OCI-M1 (cell line): ENCODE data around the gene NUDT22.
A peak's percentile ranks its signal among the peaks of the same experiment; 100 is the strongest.

Experiments used
- DNase-seq: peaks from one replicate; lab custom pipeline; 2025; lab: John Stamatoyannopoulos, UW

NUDT22 gene

GRCh38 chr11:64254326-64254725 lies 28.3 kb downstream of the NUDT22 start:
- DNase-seq, result no peak

DNA sequence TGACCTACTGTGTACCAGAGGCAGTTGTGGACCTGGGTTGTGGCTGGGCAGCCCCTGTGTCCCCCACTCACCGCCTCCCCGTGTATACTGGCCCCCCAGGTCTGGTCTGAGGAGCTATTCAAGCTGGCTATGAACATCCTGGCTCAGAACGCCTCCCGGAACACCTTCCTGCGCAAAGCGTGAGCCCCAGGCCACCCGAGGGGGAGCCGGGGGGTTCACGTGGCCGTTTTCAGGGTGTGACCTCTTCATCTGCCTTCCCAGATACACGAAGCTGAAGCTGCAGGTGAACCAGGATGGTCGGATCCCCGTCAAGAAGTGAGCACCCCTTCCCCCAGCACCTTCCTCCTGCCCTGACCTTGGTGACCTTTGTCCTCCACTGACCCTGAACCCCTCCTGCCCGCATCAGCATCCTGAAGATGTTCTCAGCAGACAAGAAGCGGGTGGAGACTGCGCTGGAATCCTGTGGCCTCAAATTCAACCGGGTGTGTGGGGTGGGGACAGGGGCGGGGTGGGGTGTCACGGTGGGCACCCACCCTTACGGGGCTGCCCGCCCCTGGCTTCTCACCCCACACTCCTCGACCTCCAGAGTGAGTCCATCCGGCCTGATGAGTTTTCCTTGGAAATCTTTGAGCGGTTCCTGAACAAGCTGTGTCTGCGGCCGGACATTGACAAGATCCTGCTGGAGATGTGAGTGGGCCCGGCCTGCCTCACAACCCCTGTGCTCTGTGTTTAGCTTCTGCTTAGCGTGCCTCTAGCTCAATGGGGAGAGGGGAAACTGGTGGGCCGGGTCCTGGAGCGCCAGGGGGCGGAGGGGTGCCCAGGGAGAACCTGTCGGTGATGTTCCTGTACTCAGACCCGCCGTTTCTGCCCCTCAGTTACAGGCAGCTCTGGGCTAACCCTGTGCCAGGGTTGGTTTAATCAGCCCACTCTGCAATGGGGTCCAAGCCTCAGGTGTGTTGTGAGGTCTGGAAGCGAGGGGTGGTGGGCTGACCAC lies 29.4 kb downstream of the NUDT22 start:
- DNase-seq, result no peak

DNA sequence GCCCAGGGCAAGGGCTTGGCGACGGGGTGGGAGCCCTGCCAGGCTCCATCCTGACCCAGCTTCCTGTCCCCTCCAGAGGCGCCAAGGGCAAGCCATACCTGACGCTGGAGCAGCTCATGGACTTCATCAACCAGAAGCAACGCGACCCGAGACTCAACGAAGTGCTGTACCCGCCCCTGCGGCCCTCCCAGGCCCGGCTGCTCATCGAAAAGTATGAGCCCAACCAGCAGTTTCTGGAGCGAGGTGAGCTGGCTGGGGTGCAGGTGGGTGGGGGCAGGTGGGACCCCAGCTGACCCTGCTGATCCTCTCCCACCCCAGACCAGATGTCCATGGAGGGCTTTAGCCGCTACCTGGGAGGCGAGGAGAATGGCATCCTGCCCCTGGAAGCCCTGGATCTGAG lies 30.2 kb downstream of the NUDT22 start:
- no peak for DNase-seq

DNA sequence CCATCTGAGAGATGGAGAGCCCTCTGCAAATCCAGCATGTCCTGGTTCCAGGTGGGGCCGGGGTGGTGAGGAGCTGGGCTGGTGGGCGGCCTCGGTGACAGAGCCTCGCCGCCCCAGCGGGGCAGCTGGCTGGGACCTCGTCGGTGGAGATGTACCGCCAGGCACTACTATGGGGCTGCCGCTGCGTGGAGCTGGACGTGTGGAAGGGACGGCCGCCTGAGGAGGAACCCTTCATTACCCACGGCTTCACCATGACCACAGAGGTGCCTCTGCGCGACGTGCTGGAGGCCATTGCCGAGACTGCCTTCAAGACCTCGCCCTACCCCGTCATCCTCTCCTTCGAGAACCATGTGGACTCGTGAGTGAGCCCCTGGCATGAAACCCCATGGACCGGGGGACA lies 32.3 kb downstream of the NUDT22 start:
- no peak for DNase-seq

GRCh38 chr11:64258946-64259532 lies 33.0 kb downstream of the NUDT22 start:
- DNase-seq, result no peak

DNA sequence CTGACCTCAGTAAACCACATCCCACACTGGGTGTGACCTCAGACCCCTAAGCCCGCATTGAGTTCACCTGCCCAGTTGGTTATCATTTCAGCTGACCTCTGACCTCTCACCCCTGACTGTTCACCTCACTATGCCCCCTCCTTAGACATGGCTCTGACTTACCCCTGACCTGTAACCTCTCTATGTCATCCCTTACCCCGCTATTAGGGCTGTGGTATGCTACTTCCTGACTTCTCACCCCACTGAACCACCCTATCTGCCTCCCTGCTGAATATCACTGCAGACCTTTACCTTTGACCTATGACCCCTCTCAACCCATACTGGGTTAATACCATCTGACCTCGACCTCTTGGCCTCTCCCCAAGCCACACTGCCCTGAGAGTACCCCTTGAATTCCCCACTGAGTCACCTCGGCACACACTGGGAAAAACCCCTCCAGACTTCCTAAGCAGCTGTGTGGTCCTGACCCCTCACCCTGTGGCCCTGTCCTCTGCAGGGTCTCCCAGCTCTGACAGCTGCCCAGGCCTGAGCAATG lies 33.5 kb downstream of the NUDT22 start:
- DNase-seq, result no peak

DNA sequence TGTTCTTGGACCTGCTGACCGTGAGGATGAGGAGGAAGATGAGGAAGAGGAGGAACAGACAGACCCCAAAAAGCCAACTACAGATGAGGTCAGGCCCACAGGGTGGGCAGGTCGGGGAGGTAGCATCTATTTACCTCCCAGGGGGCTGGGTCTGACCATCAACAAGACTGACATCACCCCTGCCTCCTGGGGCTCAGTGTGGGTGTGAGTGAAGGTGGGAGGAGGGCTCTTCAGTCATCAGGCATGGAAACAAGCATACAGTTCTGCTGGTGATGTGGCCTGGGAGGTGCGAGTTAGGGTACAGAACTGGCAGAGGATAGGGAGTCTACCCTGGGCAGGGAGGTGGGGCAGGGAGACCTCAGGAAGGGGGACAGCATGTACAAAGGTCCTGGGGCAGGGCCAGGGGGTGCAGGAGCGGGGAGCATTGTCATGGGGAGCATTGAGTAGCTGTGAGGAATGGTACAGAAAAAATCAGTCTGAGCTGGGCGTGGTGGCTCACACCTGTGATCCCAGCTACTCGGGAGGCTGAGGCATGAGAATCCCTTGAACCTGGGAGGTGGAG lies 34.2 kb downstream of the NUDT22 start:
- no peak for DNase-seq

DNA sequence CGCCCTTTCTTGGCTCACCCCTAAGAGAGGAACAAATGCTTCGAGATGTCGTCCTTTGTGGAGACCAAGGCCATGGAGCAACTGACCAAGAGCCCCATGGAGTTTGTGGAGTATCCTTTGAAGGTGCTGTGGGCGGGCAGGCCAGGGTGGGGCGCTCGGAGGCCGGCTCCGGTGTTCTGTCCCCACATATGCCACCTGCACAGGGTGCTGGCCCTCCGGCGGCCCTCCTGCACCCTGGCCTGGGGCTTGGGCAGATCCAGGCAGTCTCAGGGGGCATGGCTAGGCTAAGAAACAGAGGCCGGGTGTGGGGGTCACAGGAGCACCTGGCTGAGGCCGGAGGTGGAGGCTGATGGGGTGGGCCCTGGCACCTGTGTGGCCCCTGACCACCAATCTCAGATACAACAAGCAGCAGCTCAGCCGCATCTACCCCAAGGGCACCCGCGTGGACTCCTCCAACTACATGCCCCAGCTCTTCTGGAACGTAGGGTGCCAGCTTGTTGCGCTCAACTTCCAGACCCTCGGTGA lies 35.5 kb downstream of the NUDT22 start:
- DNase-seq, result no peak

DNA sequence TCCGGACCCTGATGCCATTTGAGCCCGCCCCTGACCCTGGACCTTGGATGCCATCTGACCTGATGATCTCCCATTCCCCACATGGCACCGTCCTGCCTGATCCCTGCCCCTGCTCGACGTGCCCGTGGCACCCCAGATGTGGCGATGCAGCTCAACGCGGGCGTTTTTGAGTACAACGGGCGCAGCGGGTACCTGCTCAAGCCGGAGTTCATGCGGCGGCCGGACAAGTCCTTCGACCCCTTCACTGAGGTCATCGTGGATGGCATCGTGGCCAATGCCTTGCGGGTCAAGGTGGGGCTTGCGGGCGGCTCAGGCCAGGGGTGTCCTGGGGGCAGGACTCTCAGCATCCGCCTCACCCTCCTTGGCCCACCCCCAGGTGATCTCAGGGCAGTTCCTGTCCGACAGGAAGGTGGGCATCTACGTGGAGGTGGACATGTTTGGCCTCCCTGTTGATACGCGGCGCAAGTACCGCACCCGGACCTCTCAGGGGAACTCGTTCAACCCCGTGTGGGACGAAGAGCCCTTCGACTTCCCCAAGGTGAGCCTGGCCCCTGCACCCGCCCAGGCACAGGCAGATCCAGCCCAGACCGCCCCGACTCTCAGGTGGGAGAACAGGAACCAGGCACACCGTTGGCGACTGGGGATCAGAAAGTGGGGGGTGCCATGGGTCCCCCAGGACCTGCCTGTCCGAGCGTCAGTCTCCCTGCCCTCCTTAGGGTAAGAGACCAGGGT lies 36.4 kb downstream of the NUDT22 start:
- DNase-seq, result no peak

GRCh38 chr11:64263021-64263946 lies 37.2 kb downstream of the NUDT22 start:
- no peak for DNase-seq

GRCh38 chr11:64263947-64264317 lies 37.9 kb downstream of the NUDT22 start:
- no peak for DNase-seq

GRCh38 chr11:64264371-64264852 lies 38.3 kb downstream of the NUDT22 start:
- no peak for DNase-seq

- no peak for DNase-seq
Measured at GRCh38 chr11:64265176-64266160, 39.4 kb downstream of the NUDT22 start.

DNA sequence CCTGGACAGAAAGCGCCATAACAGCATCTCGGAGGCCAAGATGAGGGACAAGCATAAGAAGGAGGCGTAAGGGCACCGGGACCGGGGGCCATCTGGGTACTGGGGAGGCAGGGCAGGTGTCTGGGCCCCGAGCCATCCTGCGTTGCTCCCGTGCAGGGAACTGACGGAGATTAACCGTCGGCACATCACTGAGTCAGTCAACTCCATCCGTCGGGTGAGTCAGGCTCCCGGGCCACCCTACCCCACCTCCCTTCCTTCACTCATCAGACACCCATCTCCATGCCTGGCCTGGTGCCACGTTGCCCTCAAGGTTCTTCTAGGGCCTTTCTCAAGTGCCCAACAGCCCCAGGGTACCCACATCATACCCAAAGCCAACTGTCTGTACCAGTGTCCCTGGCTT lies 40.3 kb downstream of the NUDT22 start:
- DNase-seq, result no peak

- no peak for DNase-seq
Measured at GRCh38 chr11:64267207-64267945, 41.3 kb downstream of the NUDT22 start.

- DNase-seq, result no peak
Measured at GRCh38 chr11:64268025-64268892, 42.2 kb downstream of the NUDT22 start.

DNA sequence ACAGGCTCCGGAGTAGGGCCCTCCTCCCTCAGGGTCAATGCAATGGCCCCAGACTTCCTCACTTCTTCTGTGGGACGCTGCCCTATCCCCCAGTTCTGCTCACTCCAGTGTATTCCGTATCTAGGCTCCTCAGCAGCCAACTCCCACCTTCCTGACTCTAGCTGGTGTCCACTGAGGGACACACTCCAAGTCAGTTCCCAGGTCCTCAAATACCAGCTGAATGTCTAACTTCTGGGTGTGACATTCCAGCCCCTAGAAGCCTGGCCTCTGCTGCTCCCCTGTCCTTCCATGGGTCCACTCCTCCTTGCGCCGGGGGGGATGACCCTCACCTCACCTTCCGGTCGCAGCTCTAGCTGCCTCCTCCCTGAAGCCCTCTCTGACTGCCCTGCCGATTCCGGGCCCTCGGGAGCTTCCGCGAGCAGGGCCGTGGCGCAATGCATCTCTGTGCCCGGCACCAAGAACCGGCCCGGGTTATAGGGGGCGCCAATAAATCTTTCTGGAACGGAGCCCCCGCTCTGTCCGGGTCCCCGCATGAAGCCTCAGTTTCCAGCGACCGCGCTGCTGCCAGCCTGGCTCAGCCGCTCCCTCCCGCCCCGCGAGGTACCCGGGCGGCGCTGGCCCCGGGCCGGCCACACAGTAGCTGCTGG lies 42.9 kb downstream of the NUDT22 start:
- peak; percentile 81 for DNase-seq
